Panc1 (cell line): ENCODE results near the gene CTNNBIP1. TPM values are rescaled to one million over a fixed set of nuclear protein-coding genes. Genes with fewer than 3 reads are reported as not detected.

Experiments used
- ATAC-seq: fragments of 200-7000 bp; cut with Tn5 transposase; 2 replicates; pipeline ENCODE4 v1.9.1; 2020; ENCODE audit warnings: mild to moderate bottlenecking, moderate library complexity
- BruUV-seq: library from RNA; stranded (reverse); fragments of 400-500 nt; replicated peaks from 2 replicates; lab custom pipeline; 2021; lab: Mats Ljungman, UMichigan
- CTCF ChIA-PET: fragments of 300-600 bp; sonication (Branson Sonifier 250); formaldehyde crosslinking; loops from one replicate; lab custom pipeline; 2022; ENCODE audit warnings: antibody characterized with exemption; lab: Charles Lee
- POLR2A ChIA-PET: fragments of 300-600 bp; sonication (Branson Sonifier 250); formaldehyde crosslinking; loops from one replicate; lab custom pipeline; 2022; ENCODE audit warnings: antibody characterized with exemption; lab: Charles Lee
- DNase-seq: peaks from one replicate; pipeline ENCODE4 v3.0.0-alpha.2; 2010; ENCODE audit warnings: low read depth, low spot score
- H3K27ac ChIP-seq: 2 replicates; pipeline ENCODE4 v1.5.1; 2011; ENCODE audit warnings: mild to moderate bottlenecking, low read length, inconsistent platforms
- H3K27me3 ChIP-seq: fragments of 200-500 bp; sonication (Bioruptor generic); 2 replicates; pipeline ENCODE4 v1.6.0; 2014; ENCODE audit warnings: low read length, inconsistent platforms; ENCODE audit not compliant: control insufficient read depth, insufficient read depth
- H3K36me3 ChIP-seq: fragments of 200-500 bp; sonication (Bioruptor generic); 2 replicates; pipeline ENCODE4 v1.5.1; 2014; ENCODE audit warnings: inconsistent platforms, mild to moderate bottlenecking, low read length, moderate library complexity; ENCODE audit not compliant: control insufficient read depth, insufficient read depth
- H3K4me1 ChIP-seq: 2 replicates; pipeline ENCODE4 v1.5.1; 2011; ENCODE audit warnings: inconsistent platforms, mild to moderate bottlenecking, low read length, moderate library complexity; ENCODE audit not compliant: control insufficient read depth, insufficient read depth
- H3K4me3 ChIP-seq, 2 experiments: 2 replicates each; pipeline ENCODE4 v1.5.1; 2011 to 2012; ENCODE audit warnings: low read depth in 2 of 2, low read length in 2 of 2, mild to moderate bottlenecking in 2 of 2, inconsistent platforms in 1 of 2, moderate library complexity in 1 of 2
- H3K9me3 ChIP-seq: fragments of 200-500 bp; sonication (Bioruptor generic); 2 replicates; pipeline ENCODE4 v1.5.1; 2014; ENCODE audit warnings: low read depth, mild to moderate bottlenecking, inconsistent platforms, low read length, moderate library complexity; ENCODE audit not compliant: control insufficient read depth, insufficient read depth
- CTCF ChIP-seq: fragments of 450-650 bp; IDR thresholded peaks from 2 replicates; pipeline ENCODE4 v1.5.1; 2017; ENCODE audit warnings: mild to moderate bottlenecking
- POLR2AphosphoS5 ChIP-seq: IDR thresholded peaks from 2 replicates; pipeline ENCODE4 v1.6.1; 2012; ENCODE audit warnings: mild to moderate bottlenecking, low read depth, low read length, moderate library complexity
- REST ChIP-seq, 2 experiments: IDR thresholded peaks; 2 replicates each; pipeline ENCODE4 v1.6.1; 2011 to 2012; ENCODE audit warnings: low read depth in 2 of 2, control low read depth in 1 of 2, low read length in 1 of 2, mild to moderate bottlenecking in 1 of 2, moderate library complexity in 1 of 2; ENCODE audit not compliant: insufficient read depth in 1 of 2
- SIN3A ChIP-seq: IDR thresholded peaks from 2 replicates; pipeline ENCODE4 v1.6.1; 2012; ENCODE audit warnings: low read depth, mild to moderate bottlenecking, low read length, moderate library complexity, borderline replicate concordance; ENCODE audit not compliant: insufficient read depth
- TCF7L2 ChIP-seq: IDR thresholded peaks from 2 replicates; pipeline ENCODE4 v1.6.1; 2011; ENCODE audit warnings: mild to moderate bottlenecking, low read depth, low read length, inconsistent platforms
- in situ Hi-C: cut with HindIII; loops from 2 replicates; pipeline ENCODE4 v1.10.0; 2016; ENCODE audit warnings: low sequenced_read_pairs, low pct_unique_long_range_greater_than_20kb
- intact Hi-C: fragments of 100-400 bp; cut with micrococcal nuclease; formaldehyde crosslinking; loops from one replicate; pipeline ENCODE4 v1.10.0; 2022; ENCODE audit not compliant: unreplicated experiment
- total RNA-seq: library from RNA; stranded (reverse); gene quantifications from one replicate; pipeline ENCODE4 v1.2.1, GENCODE V29; 2021; ENCODE audit not compliant: unreplicated experiment

Gene CTNNBIP1
- total RNA-seq, 1 experiment from 2014 or later = 36.9 TPM

- intact Hi-C loops (no loop called here), in situ Hi-C loops (no loop called here)
- no peak for ATAC-seq
- Histone ChIP-seq H3K4me3 (no peak overlapping the region), H3K4me1 (peaks cover 6% of the 10 kb centered on the region; the same call in 1 of the 2 replicates), H3K36me3 (no peaks in the 10 kb centered on the region), H3K27ac (no peak overlapping the region), H3K27me3 (no peaks in the 10 kb centered on the region), H3K9me3 (no peaks in the 10 kb centered on the region)
- CTCF ChIA-PET = interaction anchor here (1.3 to 3.7 kb wide), 2 partner anchors 11 to 43 kb away, joined by 6 to 14 read pairs; no protein-coding TSS in a partner anchor
- POLR2A ChIA-PET = interaction anchor here (0.6 kb wide), 2 partner anchors 16 to 41 kb away, joined by 3 to 4 read pairs; no protein-coding TSS in a partner anchor
- no peak for DNase-seq
- TF ChIP-seq TCF7L2 (no peak), CTCF (no peak), SIN3A (no peak), REST (IDR thresholded peaks at IDR 0.05; ENCODE audit: insufficient read depth in 1 of 2, low read depth in 2 of 2, low read length in 1 of 2) (no peak)
- no TSS peak for BruUV-seq
Observed at GRCh38 chr1:9871707-9872425, 38.2 kb downstream of the CTNNBIP1 start.

GRCh38 chr1:9871021-9871420 lies 39.0 kb downstream of the CTNNBIP1 start:
- no peak for ATAC-seq
- no peak for TF ChIP-seq CTCF
- TF ChIP-seq REST (IDR thresholded peaks at IDR 0.05; ENCODE audit: insufficient read depth in 1 of 2, low read depth in 2 of 2, low read length in 1 of 2) = no peak
- TF ChIP-seq TCF7L2 = no peak
- TF ChIP-seq SIN3A = no peak
- TF ChIP-seq POLR2AphosphoS5 = no peak
- Histone ChIP-seq H3K27me3 (no peaks in the 10 kb centered on the region), H3K27ac (no peak overlapping the region), H3K9me3 (no peaks in the 10 kb centered on the region), H3K4me3 (no peak overlapping the region), H3K4me1 (peaks cover 6% of the 10 kb centered on the region; the same call in 1 of the 2 replicates), H3K36me3 (no peaks in the 10 kb centered on the region)
- DNase-seq = no peak
- CTCF ChIA-PET = interaction anchor here (0.6 kb wide), 1 partner anchor 21 kb away, joined by 3 read pairs; no protein-coding TSS in a partner anchor
- in situ Hi-C loops (no loop called here), intact Hi-C loops (no loop called here)
- BruUV-seq = no TSS peak
- POLR2A ChIA-PET = no interaction called here
